Endodermal cell (in vitro differentiated cells): ENCODE measurements around the gene SHC1. TPM values are rescaled to one million over a fixed set of nuclear protein-coding genes. Genes with fewer than 3 reads are reported as not detected.

Experiments
- DNase-seq: peaks from one replicate; pipeline ENCODE4 v3.0.0-alpha.2; 2017
- H3K27ac ChIP-seq: 2 replicates; pipeline ENCODE4 v1.5.1; 2013; ENCODE audit warnings: mild to moderate bottlenecking, low read depth, low read length, moderate library complexity
- H3K27me3 ChIP-seq: 2 replicates; pipeline ENCODE4 v1.6.1; 2013; ENCODE audit warnings: mild to moderate bottlenecking, low read length, moderate library complexity; ENCODE audit not compliant: insufficient read depth, control insufficient read depth, poor library complexity, severe bottlenecking
- H3K36me3 ChIP-seq: 2 replicates; pipeline ENCODE4 v1.7.0; 2013; ENCODE audit warnings: mild to moderate bottlenecking, low read length, moderate library complexity; ENCODE audit not compliant: control insufficient read depth, insufficient read depth
- H3K4me1 ChIP-seq: one replicate; pipeline ENCODE4 v1.7.0; 2013; ENCODE audit warnings: low read length; ENCODE audit not compliant: control insufficient read depth, insufficient read depth
- H3K4me3 ChIP-seq: 2 replicates; pipeline ENCODE4 v1.5.1; 2013; ENCODE audit warnings: mild to moderate bottlenecking, low read length, moderate library complexity
- H3K9ac ChIP-seq: 2 replicates; pipeline ENCODE4 v1.6.1; 2013; ENCODE audit warnings: mild to moderate bottlenecking, low read length, moderate library complexity; ENCODE audit not compliant: poor library complexity, severe bottlenecking; ENCODE audit errors: extremely low read depth
- H3K9me3 ChIP-seq: 2 replicates; pipeline ENCODE4 v1.6.1; 2013; ENCODE audit warnings: mild to moderate bottlenecking, low read length, moderate library complexity; ENCODE audit not compliant: control insufficient read depth
- H3K27ac Mint-ChIP-seq: 2 replicates; pipeline ENCODE4 v1.8.0; 2020; ENCODE audit warnings: mixed read lengths
- H3K27me3 Mint-ChIP-seq: 2 replicates; pipeline ENCODE4 v1.8.0; 2021; ENCODE audit warnings: mild to moderate bottlenecking, mixed read lengths; ENCODE audit not compliant: insufficient read depth
- H3K36me3 Mint-ChIP-seq: 2 replicates; pipeline ENCODE4 v1.8.0; 2020; ENCODE audit warnings: low read depth, mixed read lengths
- H3K4me1 Mint-ChIP-seq: 2 replicates; pipeline ENCODE4 v1.8.0; 2020; ENCODE audit warnings: mixed read lengths
- H3K4me3 Mint-ChIP-seq: 2 replicates; pipeline ENCODE4 v1.8.0; 2020; ENCODE audit warnings: mild to moderate bottlenecking, moderate library complexity, mixed read lengths
- H3K9me3 Mint-ChIP-seq: 2 replicates; pipeline ENCODE4 v1.8.0; 2020; ENCODE audit warnings: mild to moderate bottlenecking, mixed read lengths
- WGBS, 2 experiments: methylation state at CpG; one replicate each; pipeline versions ENCODE4 v1.1.5 to v1.1.7; 2013; ENCODE audit warnings: missing lambda C conversion rate in 2 of 2, mixed read lengths in 1 of 2; ENCODE audit not compliant: insufficient coverage in 1 of 2, insufficient read length in 1 of 2; 5-methylcytosine and 5-hydroxymethylcytosine counted together
- long read RNA-seq, 4 experiments: library from polyadenylated mRNA in 2 of 4; library from RNA in 1 of 4; library from capped mRNA in 1 of 4; stranded (forward) in 3 of 4; unstranded in 1 of 4; transcript quantifications; one replicate each; pipeline ENCODE4 v2.0.0, GENCODE V29; 2020 to 2021; ENCODE audit warnings: inconsistent platforms in 1 of 4
- polyA plus RNA-seq, 2 experiments: library from polyadenylated mRNA; stranded (reverse); fragments of 50-300 nt; gene quantifications; one replicate each; pipeline ENCODE4 v1.2.3, GENCODE V29; 2013
- total RNA-seq, 2 donors: library from RNA; stranded (reverse); fragmentation: NEBNext Ultra II Directional in 1 of 2; extraction: Animal tissue kit (Norgen Biotek cat#: 25700) in 1 of 2; gene quantifications; 2 replicates in 1 of 2; 3 replicates in 1 of 2; pipeline ENCODE4 v1.2.1, GENCODE V29; 2021
- TF ChIP-seq, protein P1 (sequence below): fragments of 200-600 bp; sonication (generic); conservative IDR thresholded peaks from 2 replicates; pipeline ENCODE4 v1.5.0; 2021; ENCODE audit warnings: antibody characterized with exemption, mild to moderate bottlenecking

The SHC1 gene
- total RNA-seq: 100 to 1,000 TPM; 157 to 231 TPM
- 134 TPM for polyA plus RNA-seq (2013, experiment 1 of 2)
- 135 TPM for polyA plus RNA-seq (2013, experiment 2 of 2)
- long read RNA-seq, experiment 1, transcript SHC1-210 (12 exons, 3,481 nt): minor isoform, 5 of 71 reads
- long read RNA-seq, experiment 1, transcript SHC1-202 (12 exons, 3,472 nt): major isoform, 9 of 71 reads
- long read RNA-seq, experiment 1, partial matches to known transcripts: 15 of 71 reads
- long read RNA-seq, experiment 1, other reads (novel, unspliced or antisense): 38 of 71 reads
- long read RNA-seq, experiment 2, transcript SHC1-204 (13 exons, 3,059 nt): minor isoform, 17 of 416 reads
- long read RNA-seq, experiment 2, transcript SHC1-210 (12 exons, 3,481 nt): major isoform, 142 of 416 reads
- long read RNA-seq, experiment 2, transcript SHC1-205 (13 exons, 3,062 nt): minor isoform, 34 of 416 reads
- long read RNA-seq, experiment 2, transcript SHC1-202 (12 exons, 3,472 nt): minor isoform, 97 of 416 reads
- long read RNA-seq, experiment 2, partial matches to known transcripts: 47 of 416 reads
- long read RNA-seq, experiment 2, other reads (novel, unspliced or antisense): 79 of 416 reads
- long read RNA-seq, experiment 3, transcript SHC1-202 (12 exons, 3,472 nt): minor isoform, 73 of 308 reads
- long read RNA-seq, experiment 3, transcript SHC1-205 (13 exons, 3,062 nt): minor isoform, 31 of 308 reads
- long read RNA-seq, experiment 3, transcript SHC1-204 (13 exons, 3,059 nt): minor isoform, 12 of 308 reads
- long read RNA-seq, experiment 3, transcript SHC1-210 (12 exons, 3,481 nt): major isoform, 86 of 308 reads
- long read RNA-seq, experiment 3, partial matches to known transcripts: 7 of 308 reads
- long read RNA-seq, experiment 3, other reads (novel, unspliced or antisense): 99 of 308 reads
- long read RNA-seq, experiment 4, transcript SHC1-210 (12 exons, 3,481 nt): major isoform, 5 of 38 reads
- long read RNA-seq, experiment 4, partial matches to known transcripts: 12 of 38 reads
- long read RNA-seq, experiment 4, other reads (novel, unspliced or antisense): 19 of 38 reads

- peak; percentile 97 for DNase-seq
- H3K4me1 ChIP-seq: peaks cover 3% of the 10 kb centered on the region
- Mint-ChIP-seq H3K4me1 (peaks cover 37% of the 10 kb centered on the region), H3K27ac (peak within 1 kb of the TSS; percentile 99), H3K27me3 (no peaks in the 10 kb centered on the region), H3K36me3 (peaks cover 32% of the 10 kb centered on the region), H3K4me3 (no peak within 1 kb of the TSS), H3K9me3 (no peaks in the 10 kb centered on the region)
- H3K36me3 ChIP-seq: peaks cover 29% of the 10 kb centered on the region
- no peaks in the 10 kb centered on the region for H3K27me3 ChIP-seq
- peak within 1 kb of the TSS; percentile 96 for H3K9ac ChIP-seq
- WGBS, 2 experiments: 5 to 7% methylated on average over 9 to 15 of the region's 15 CpGs
- TF ChIP-seq, protein P1, sequence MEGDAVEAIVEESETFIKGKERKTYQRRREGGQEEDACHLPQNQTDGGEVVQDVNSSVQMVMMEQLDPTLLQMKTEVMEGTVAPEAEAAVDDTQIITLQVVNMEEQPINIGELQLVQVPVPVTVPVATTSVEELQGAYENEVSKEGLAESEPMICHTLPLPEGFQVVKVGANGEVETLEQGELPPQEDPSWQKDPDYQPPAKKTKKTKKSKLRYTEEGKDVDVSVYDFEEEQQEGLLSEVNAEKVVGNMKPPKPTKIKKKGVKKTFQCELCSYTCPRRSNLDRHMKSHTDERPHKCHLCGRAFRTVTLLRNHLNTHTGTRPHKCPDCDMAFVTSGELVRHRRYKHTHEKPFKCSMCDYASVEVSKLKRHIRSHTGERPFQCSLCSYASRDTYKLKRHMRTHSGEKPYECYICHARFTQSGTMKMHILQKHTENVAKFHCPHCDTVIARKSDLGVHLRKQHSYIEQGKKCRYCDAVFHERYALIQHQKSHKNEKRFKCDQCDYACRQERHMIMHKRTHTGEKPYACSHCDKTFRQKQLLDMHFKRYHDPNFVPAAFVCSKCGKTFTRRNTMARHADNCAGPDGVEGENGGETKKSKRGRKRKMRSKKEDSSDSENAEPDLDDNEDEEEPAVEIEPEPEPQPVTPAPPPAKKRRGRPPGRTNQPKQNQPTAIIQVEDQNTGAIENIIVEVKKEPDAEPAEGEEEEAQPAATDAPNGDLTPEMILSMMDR: no peak
- peak within 1 kb of the TSS; percentile 91 for H3K4me3 ChIP-seq
- H3K27ac ChIP-seq: peak within 1 kb of the TSS; percentile 89
- H3K9me3 ChIP-seq: no peaks in the 10 kb centered on the region
Measured at GRCh38 chr1:154970631-154971340, at the start of gene SHC1. Gene SHC1 (minus strand): TSS chr1:154970747. CDS start chr1:154970526, 221 bp downstream.

DNA sequence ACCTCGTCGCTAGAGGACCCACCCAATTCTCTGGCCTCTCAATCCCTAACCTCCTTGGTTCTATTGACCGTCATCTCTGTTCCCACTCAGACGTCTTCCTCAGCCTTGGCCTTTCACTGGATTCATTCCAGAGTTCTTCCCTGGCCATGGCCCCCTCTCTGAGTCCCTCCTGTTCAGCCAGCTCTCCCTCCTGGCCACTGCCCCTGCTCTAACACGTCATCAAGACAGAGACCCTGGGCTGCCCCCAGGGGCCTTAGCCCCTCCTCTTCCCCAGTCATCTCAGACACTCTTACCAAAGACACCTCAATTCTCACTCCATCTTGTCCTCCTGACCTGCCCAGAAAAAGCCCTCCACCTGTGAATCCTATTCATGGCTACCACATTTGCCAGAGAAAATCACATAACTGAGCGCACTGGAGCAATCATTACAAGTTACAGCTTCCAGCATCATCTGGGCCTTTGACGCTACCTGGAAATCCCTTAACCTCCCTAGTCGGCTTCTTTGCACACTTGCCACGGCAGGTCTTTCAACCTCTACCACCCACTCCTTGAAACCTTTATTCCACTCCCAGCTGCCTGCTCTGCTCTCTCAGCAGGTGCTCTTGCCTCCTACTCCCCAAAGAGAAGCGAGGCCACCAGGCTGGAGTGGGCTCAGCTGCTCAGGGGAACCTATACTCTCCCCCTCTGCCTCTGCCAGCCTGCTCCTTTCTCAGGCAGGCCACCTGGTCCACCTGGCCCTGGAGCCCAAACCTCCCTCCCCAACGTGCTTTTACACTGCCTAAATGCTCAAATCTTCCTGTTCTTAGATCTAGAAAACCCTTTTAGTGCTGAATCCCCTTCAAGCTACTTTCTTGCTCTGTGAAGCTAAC is 49.1 kb upstream of the SHC1 start:
- peaks cover 8% of the 10 kb centered on the region for H3K27me3 Mint-ChIP-seq
- Histone ChIP-seq H3K9ac (no peak overlapping the region), H3K27ac (no peak overlapping the region), H3K4me3 (no peak overlapping the region), H3K4me1 (no peaks in the 10 kb centered on the region), H3K36me3 (peaks cover 7% of the 10 kb centered on the region), H3K9me3 (no peaks in the 10 kb centered on the region), H3K27me3 (no peaks in the 10 kb centered on the region)
- H3K36me3 Mint-ChIP-seq: peaks cover 6% of the 10 kb centered on the region
- 84 to 86% methylated on average over 7 to 11 of the region's 11 CpGs for WGBS, 2 experiments
- TF ChIP-seq, protein P1: no peak
- DNase-seq: no peak
- no peak overlapping the region for H3K27ac Mint-ChIP-seq
- H3K9me3 Mint-ChIP-seq: no peaks in the 10 kb centered on the region
- no peaks in the 10 kb centered on the region for H3K4me1 Mint-ChIP-seq
- no peak overlapping the region for H3K4me3 Mint-ChIP-seq
